ENCODE measurements around the gene KIF1A.
"Not testable (repeated sequence)": the region's sequence is repeated elsewhere in the genome, so short reads cannot be mapped to it uniquely, and the experiment has no call there.

The KIF1A gene

GRCh38 chr2:240678909-240679308, 141.1 kb downstream of the KIF1A start:
- DNase-seq: not testable (repeated sequence)

GRCh38 chr2:240678043-240678442, 142.0 kb downstream of the KIF1A start:
- DNase-seq: not testable (repeated sequence)

- not testable (repeated sequence) for DNase-seq
Measured at GRCh38 chr2:240675345-240675744, 144.7 kb downstream of the KIF1A start.

- peak in 1 of 3 experiments; percentile 10 for DNase-seq
Measured at GRCh38 chr2:240674461-240675184, 145.4 kb downstream of the KIF1A start.

- DNase-seq: peak in 2 of 3 experiments; percentile 14 to 36
Measured at GRCh38 chr2:240672701-240673190, 147.3 kb downstream of the KIF1A start.

GRCh38 chr2:240672076-240672700, 147.8 kb downstream of the KIF1A start:
- DNase-seq: no peak

- DNase-seq: no peak
Measured at GRCh38 chr2:240670950-240671349, 149.1 kb downstream of the KIF1A start.

GRCh38 chr2:240670402-240670801, 149.6 kb downstream of the KIF1A start:
- no peak for DNase-seq

- DNase-seq: no peak
Measured at GRCh38 chr2:240664622-240665021, 155.4 kb downstream of the KIF1A start.
